Keratinocyte (primary cell): ENCODE measurements around the gene MAGI2. TPM values are rescaled to one million over a fixed set of nuclear protein-coding genes. Genes with fewer than 3 reads are reported as not detected.

Experiments
- DNase-seq: peaks from one replicate; pipeline ENCODE4 v3.0.0-alpha.2; 2011; ENCODE audit warnings: low read depth, missing footprints, low spot score
- FAIRE-seq: peaks from 2 replicates; lab custom pipeline; 2011; peaks lifted over from hg19 to GRCh38; lab: Jason Lieb, UNC
- H2AFZ ChIP-seq: 2 replicates; pipeline ENCODE4 v1.6.0; 2012; ENCODE audit warnings: low read length, control low read depth, inconsistent platforms; ENCODE audit not compliant: control insufficient read depth
- H3K27ac ChIP-seq: 2 replicates; pipeline ENCODE4 v1.5.1; 2011; ENCODE audit warnings: low read length; ENCODE audit not compliant: control insufficient read depth, insufficient read depth
- H3K27me3 ChIP-seq: 3 replicates; pipeline ENCODE4 v1.6.0; 2011; ENCODE audit warnings: low read length; ENCODE audit not compliant: control insufficient read depth, insufficient read depth; ENCODE audit errors: extremely low read depth
- H3K36me3 ChIP-seq, 2 experiments: 2 replicates in 1 of 2; 3 replicates in 1 of 2; pipeline ENCODE4 v1.5.1; 2011; ENCODE audit warnings: low read length in 2 of 2, mild to moderate bottlenecking in 1 of 2; ENCODE audit not compliant: control insufficient read depth in 2 of 2, insufficient read depth in 2 of 2; ENCODE audit errors: extremely low read depth in 1 of 2
- H3K4me1 ChIP-seq: 3 replicates; pipeline ENCODE4 v1.5.1; 2011; ENCODE audit warnings: low read length; ENCODE audit not compliant: control insufficient read depth, insufficient read depth; ENCODE audit errors: extremely low read depth
- H3K4me2 ChIP-seq: 3 replicates; pipeline ENCODE4 v1.6.0; 2011; ENCODE audit warnings: low read depth, low read length; ENCODE audit not compliant: control insufficient read depth, insufficient read depth; ENCODE audit errors: extremely low read depth
- H3K4me3 ChIP-seq, 3 experiments: fragments of 200-600 bp in 1 of 3; sonication (generic) in 1 of 3; 2 replicates in 2 of 3; 3 replicates in 1 of 3; pipeline ENCODE4 v1.5.1; 2011 to 2016; ENCODE audit warnings: low read length in 3 of 3, mild to moderate bottlenecking in 3 of 3, control low read depth in 2 of 3, inconsistent platforms in 1 of 3, low read depth in 1 of 3, mixed read lengths in 1 of 3, mixed run types in 1 of 3, moderate library complexity in 1 of 3; ENCODE audit not compliant: control insufficient read depth in 2 of 3, insufficient read depth in 2 of 3; ENCODE audit errors: extremely low read depth in 1 of 3
- H3K79me2 ChIP-seq: 2 replicates; pipeline ENCODE4 v1.6.0; 2012; ENCODE audit warnings: low read length; ENCODE audit not compliant: control insufficient read depth, insufficient read depth
- H3K9ac ChIP-seq: 3 replicates; pipeline ENCODE4 v1.6.0; 2011; ENCODE audit warnings: low read length; ENCODE audit not compliant: control insufficient read depth, insufficient read depth; ENCODE audit errors: extremely low read depth
- H3K9me1 ChIP-seq: 3 replicates; pipeline ENCODE4 v1.6.0; 2011; ENCODE audit warnings: low read length; ENCODE audit not compliant: control insufficient read depth, insufficient read depth; ENCODE audit errors: extremely low read depth
- H3K9me3 ChIP-seq: 2 replicates; pipeline ENCODE4 v1.5.1; 2012; ENCODE audit warnings: low read depth, low read length; ENCODE audit not compliant: control insufficient read depth
- H4K20me1 ChIP-seq: 3 replicates; pipeline ENCODE4 v1.6.0; 2011; ENCODE audit warnings: low read length; ENCODE audit not compliant: control insufficient read depth, insufficient read depth; ENCODE audit errors: extremely low read depth
- EZH2 ChIP-seq: IDR thresholded peaks from one replicate; pipeline ENCODE4 v1.6.1; 2012; ENCODE audit warnings: inconsistent platforms, mild to moderate bottlenecking, low read length, moderate library complexity
- dilution Hi-C: fragments of 300-500 bp; cut with MboI; formaldehyde crosslinking; loops from one replicate; pipeline ENCODE4 v1.7.0; 2020; ENCODE audit warnings: low sequenced_read_pairs; ENCODE audit not compliant: extremely low pct_ligation_motif_present
- polyA plus RNA-seq, 5 experiments: library from polyadenylated mRNA; depleted of rRNA in 3 of 5; stranded (reverse) in 3 of 5; stranded (forward) in 1 of 5; unstranded in 1 of 5; fragments of >200 nt; gene quantifications; 1 replicate in 1 of 5; 2 replicates in 3 of 5; 3 replicates in 1 of 5; pipeline versions ENCODE4 v1.2.1 to v1.2.3, GENCODE V29; 2011 to 2012; ENCODE audit warnings: missing spikeins in 2 of 5, low read depth in 1 of 5, low replicate concordance in 1 of 5
- TF ChIP-seq, protein P1 (sequence below), 3 experiments: IDR thresholded peaks in 1 of 3; conservative IDR thresholded peaks in 1 of 3; optimal IDR thresholded peaks in 1 of 3; 2 replicates in 2 of 3; 3 replicates in 1 of 3; pipeline versions ENCODE3 to v1.5.1; 2011; ENCODE audit warnings: low read length in 3 of 3, mild to moderate bottlenecking in 3 of 3, moderate library complexity in 2 of 3, control low read depth in 1 of 3, inconsistent platforms in 1 of 3; ENCODE audit not compliant: insufficient read depth in 2 of 3; ENCODE audit errors: extremely low read depth in 1 of 3

MAGI2 gene
- polyA plus RNA-seq, 1 donor (not counting 4 experiments of a cell fraction or from before 2014, with no cell fraction given): 0.07 TPM

DNA sequence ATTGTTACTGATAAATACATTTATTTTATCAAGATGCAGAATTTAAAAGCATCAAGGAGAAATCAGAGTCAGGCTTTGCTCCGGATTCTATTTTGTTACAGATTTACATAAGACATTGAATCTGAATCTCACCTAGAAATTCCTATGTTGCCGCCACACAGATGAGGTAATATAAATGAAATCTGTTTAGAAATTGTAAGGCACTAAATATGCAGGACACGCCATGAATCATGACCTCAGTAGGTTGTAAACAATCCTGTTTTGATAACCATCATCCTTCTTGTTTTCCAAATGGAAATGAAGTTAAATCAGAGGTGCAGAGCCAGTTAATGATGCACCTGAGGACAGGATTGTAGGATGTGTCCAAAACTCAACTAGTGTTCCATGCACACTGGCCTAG, 778.0 kb downstream of the MAGI2 start:
- no peaks in the 10 kb centered on the region for H4K20me1 ChIP-seq
- DNase-seq (no peak), FAIRE-seq (no peak)
- no peaks in the 10 kb centered on the region for H3K9me1 ChIP-seq
- no peaks in the 10 kb centered on the region for H3K79me2 ChIP-seq
- no peak for TF ChIP-seq EZH2
- TF ChIP-seq, protein P1, sequence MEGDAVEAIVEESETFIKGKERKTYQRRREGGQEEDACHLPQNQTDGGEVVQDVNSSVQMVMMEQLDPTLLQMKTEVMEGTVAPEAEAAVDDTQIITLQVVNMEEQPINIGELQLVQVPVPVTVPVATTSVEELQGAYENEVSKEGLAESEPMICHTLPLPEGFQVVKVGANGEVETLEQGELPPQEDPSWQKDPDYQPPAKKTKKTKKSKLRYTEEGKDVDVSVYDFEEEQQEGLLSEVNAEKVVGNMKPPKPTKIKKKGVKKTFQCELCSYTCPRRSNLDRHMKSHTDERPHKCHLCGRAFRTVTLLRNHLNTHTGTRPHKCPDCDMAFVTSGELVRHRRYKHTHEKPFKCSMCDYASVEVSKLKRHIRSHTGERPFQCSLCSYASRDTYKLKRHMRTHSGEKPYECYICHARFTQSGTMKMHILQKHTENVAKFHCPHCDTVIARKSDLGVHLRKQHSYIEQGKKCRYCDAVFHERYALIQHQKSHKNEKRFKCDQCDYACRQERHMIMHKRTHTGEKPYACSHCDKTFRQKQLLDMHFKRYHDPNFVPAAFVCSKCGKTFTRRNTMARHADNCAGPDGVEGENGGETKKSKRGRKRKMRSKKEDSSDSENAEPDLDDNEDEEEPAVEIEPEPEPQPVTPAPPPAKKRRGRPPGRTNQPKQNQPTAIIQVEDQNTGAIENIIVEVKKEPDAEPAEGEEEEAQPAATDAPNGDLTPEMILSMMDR (optimal IDR thresholded peaks at IDR 0.05 in 1 of 3, IDR thresholded peaks at IDR 0.05 in 1 of 3, conservative IDR thresholded peaks at IDR 0.05 in 1 of 3; ENCODE audit: extremely low read depth in 1 of 3, insufficient read depth in 2 of 3, low read length in 3 of 3): no peak
- no peaks in the 10 kb centered on the region for H3K36me3 ChIP-seq
- no peaks in the 10 kb centered on the region for H3K4me1 ChIP-seq
- no peak overlapping the region for H3K4me2 ChIP-seq
- no peaks in the 10 kb centered on the region for H3K9me3 ChIP-seq
- no peak overlapping the region for H2AFZ ChIP-seq
- dilution Hi-C loops: no loop called here
- no peaks in the 10 kb centered on the region for H3K27me3 ChIP-seq
- H3K4me3 ChIP-seq: no peak overlapping the region
- no peak overlapping the region for H3K27ac ChIP-seq
- H3K9ac ChIP-seq: no peak overlapping the region

- DNase-seq (no peak), FAIRE-seq (no peak)
- no peak overlapping the region for H2AFZ ChIP-seq
- H3K4me3 ChIP-seq: no peak overlapping the region
- dilution Hi-C loops: no loop called here
- H3K79me2 ChIP-seq: no peaks in the 10 kb centered on the region
- TF ChIP-seq, protein P1 (optimal IDR thresholded peaks at IDR 0.05 in 1 of 3, IDR thresholded peaks at IDR 0.05 in 1 of 3, conservative IDR thresholded peaks at IDR 0.05 in 1 of 3; ENCODE audit: extremely low read depth in 1 of 3, insufficient read depth in 2 of 3, low read length in 3 of 3): no peak
- no peak for TF ChIP-seq EZH2
- no peaks in the 10 kb centered on the region for H3K9me3 ChIP-seq
- H3K27me3 ChIP-seq: no peaks in the 10 kb centered on the region
- H3K4me1 ChIP-seq: no peaks in the 10 kb centered on the region
- H4K20me1 ChIP-seq: no peaks in the 10 kb centered on the region
- no peaks in the 10 kb centered on the region for H3K36me3 ChIP-seq
- no peak overlapping the region for H3K4me2 ChIP-seq
- no peak overlapping the region for H3K27ac ChIP-seq
- no peaks in the 10 kb centered on the region for H3K9me1 ChIP-seq
- H3K9ac ChIP-seq: no peak overlapping the region
Measured at GRCh38 chr7:78673272-78673671, 780.2 kb downstream of the MAGI2 start.
